Measurements from ENCODE around the gene DNM3.

The DNM3 gene

GRCh38 chr1:172443666-172444453 is 602.6 kb downstream of the DNM3 start, which contains the start of gene PIGC:
PIGC (minus strand) TSS chr1:172444069; CDS start chr1:172442622, 1,447 bp downstream.
- DNase-seq (ENCODE audit: low spot score in 2 of 2) (peak; percentile 80 to 88), ATAC-seq (replicated peaks; ENCODE audit: extremely low read depth, poor library complexity, severe bottlenecking) (peak; percentile 99)
- Mint-ChIP-seq H3K4me1 (peaks cover 48% of the 10 kb centered on the region), H3K27ac (ENCODE audit: low read depth) (peak within 1 kb of the TSS; percentile 93), H3K9me3 (no peaks in the 10 kb centered on the region), H3K27me3 (no peaks in the 10 kb centered on the region), H3K36me3 (ENCODE audit: insufficient read depth) (peaks cover 10% of the 10 kb centered on the region), H3K4me3 (peak within 1 kb of the TSS; percentile 90)

DNA sequence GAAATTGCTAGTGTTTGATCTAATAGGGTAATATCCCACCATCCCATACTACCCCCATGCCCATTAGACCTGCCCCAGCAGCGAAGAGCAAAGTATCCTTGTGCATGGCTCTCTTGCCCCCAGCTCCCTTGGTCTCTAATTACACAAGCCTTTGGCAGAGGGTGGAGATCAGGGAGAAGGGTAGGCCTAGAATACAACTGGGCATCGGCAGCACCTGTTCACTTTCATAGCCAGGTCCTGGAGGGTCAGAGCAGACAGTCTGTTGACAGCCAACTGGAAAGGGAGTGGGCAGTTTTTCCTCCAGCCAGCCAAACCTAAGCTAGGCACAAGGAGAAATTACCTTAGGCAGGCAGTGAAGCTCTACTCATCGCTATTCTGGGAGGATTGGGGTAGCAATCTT is 605.2 kb downstream of the DNM3 start:
- no peak for ATAC-seq (replicated peaks; ENCODE audit: extremely low read depth, poor library complexity, severe bottlenecking)
- Mint-ChIP-seq H3K27ac (ENCODE audit: low read depth) (no peak overlapping the region), H3K36me3 (ENCODE audit: insufficient read depth) (peaks cover 5% of the 10 kb centered on the region), H3K4me1 (peaks cover 28% of the 10 kb centered on the region), H3K9me3 (no peaks in the 10 kb centered on the region), H3K4me3 (no peak overlapping the region), H3K27me3 (no peaks in the 10 kb centered on the region)
- DNase-seq (ENCODE audit: low spot score in 2 of 2) = no peak

GRCh38 chr1:172447641-172448040 is 606.3 kb downstream of the DNM3 start:
- no peak overlapping the region for H3K27ac Mint-ChIP-seq (ENCODE audit: low read depth)
- peaks cover 3% of the 10 kb centered on the region for H3K36me3 Mint-ChIP-seq (ENCODE audit: insufficient read depth)
- no peaks in the 10 kb centered on the region for H3K27me3 Mint-ChIP-seq
- H3K9me3 Mint-ChIP-seq = no peaks in the 10 kb centered on the region
- no peak overlapping the region for H3K4me3 Mint-ChIP-seq
- peaks cover 17% of the 10 kb centered on the region for H3K4me1 Mint-ChIP-seq
- ATAC-seq (replicated peaks; ENCODE audit: extremely low read depth, poor library complexity, severe bottlenecking) = no peak
- DNase-seq (ENCODE audit: low spot score in 2 of 2) = no peak

- Mint-ChIP-seq H3K4me1 (peaks cover 4% of the 10 kb centered on the region), H3K36me3 (ENCODE audit: insufficient read depth) (no peaks in the 10 kb centered on the region), H3K27ac (ENCODE audit: low read depth) (no peak overlapping the region), H3K27me3 (no peaks in the 10 kb centered on the region), H3K9me3 (no peaks in the 10 kb centered on the region), H3K4me3 (no peak overlapping the region)
- DNase-seq (ENCODE audit: low spot score in 2 of 2) (no peak), ATAC-seq (replicated peaks; ENCODE audit: extremely low read depth, poor library complexity, severe bottlenecking) (no peak)
Observed at GRCh38 chr1:172448995-172449584, 607.8 kb downstream of the DNM3 start.

DNA sequence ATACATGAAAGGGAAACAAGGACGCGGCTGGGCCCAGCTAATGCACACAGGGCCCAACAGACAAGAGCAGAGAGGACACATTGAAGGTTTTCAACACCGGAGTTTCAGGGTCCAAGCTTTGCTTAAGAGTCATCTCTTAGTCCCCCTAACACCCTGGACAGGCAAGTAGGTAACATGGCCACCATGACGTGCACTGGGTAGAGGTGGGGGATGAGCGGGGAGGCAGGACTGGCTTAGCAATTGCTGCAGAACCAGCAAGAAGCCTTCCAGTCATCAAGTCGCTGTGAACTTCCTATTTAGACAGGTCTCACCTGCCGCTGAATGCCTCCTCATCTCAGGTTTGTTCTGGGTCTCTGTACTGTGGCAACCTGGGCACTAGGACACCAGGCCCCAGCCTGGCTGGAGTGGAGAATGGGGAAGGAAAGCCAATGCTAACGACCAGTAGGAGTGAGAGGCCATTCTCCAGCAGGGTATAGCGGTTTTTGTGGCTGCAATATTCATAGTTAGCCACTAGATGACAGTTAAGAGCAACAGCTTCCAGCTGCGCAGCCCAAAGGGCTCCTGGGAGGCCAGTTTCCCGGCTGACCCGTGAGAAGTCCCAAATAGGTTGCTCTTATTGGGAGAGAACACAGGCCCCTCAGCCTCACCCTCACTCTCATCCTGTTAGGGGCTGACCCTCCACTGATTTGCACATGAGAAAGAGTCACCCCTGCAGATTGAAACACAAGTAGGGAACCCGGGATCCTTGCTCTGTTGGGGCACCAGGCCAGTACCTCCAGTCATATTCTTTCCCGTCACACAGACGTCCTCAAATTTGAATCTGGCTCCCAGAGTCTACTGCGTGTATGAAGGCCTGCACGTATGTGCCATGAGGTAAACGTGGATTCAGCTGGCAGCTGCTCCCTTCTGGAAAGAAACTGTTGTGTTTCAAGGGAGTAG is 608.6 kb downstream of the DNM3 start:
- Mint-ChIP-seq H3K9me3 (no peaks in the 10 kb centered on the region), H3K4me3 (no peak overlapping the region), H3K4me1 (no peaks in the 10 kb centered on the region), H3K36me3 (ENCODE audit: insufficient read depth) (no peaks in the 10 kb centered on the region), H3K27me3 (no peaks in the 10 kb centered on the region), H3K27ac (ENCODE audit: low read depth) (no peak overlapping the region)
- peak; percentile 67 for ATAC-seq (replicated peaks; ENCODE audit: extremely low read depth, poor library complexity, severe bottlenecking)
- no peak for DNase-seq (ENCODE audit: low spot score in 2 of 2)

DNA sequence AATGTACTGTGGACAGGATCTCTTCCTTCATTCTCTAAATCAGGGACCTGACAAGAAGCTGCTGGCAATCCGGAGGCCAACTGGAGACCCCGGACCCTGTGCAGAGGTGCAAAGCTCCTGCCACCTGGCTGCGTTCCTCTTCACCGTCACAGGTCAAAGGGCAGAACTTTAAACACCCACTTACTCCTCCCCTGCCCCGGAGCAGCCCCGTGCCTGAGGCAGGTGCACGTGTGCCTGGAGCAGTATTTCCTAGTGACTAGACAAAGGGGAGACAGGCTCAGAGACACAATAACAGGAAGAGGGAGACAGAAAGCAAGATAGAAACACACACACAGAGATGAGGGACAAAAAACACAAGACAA is 609.2 kb downstream of the DNM3 start:
- Mint-ChIP-seq H3K4me1 (no peaks in the 10 kb centered on the region), H3K4me3 (no peak overlapping the region), H3K27me3 (no peaks in the 10 kb centered on the region), H3K27ac (ENCODE audit: low read depth) (no peak overlapping the region), H3K9me3 (no peaks in the 10 kb centered on the region), H3K36me3 (ENCODE audit: insufficient read depth) (no peaks in the 10 kb centered on the region)
- DNase-seq (ENCODE audit: low spot score in 2 of 2) = no peak
- ATAC-seq (replicated peaks; ENCODE audit: extremely low read depth, poor library complexity, severe bottlenecking) = no peak

DNA sequence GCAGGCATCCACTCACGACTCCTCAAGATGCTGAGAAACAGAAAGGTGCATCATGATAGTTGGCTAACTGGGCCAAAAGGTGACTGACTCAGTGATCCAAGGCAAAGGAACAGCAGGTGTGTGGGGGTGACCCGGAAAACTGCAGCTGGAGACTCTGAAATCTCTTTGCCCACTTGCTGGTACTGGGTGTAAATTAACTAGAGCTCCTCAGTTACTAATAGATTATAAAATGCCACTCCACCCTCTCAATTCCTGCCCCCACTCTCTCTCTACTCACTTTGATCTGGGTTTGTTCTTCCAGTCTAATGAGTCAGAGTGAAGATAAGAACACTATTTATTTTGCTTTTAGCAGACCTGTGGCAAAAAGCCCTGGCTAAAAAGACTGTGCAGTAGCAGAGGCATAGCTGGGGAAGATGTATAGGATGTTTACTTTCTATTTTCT is 609.7 kb downstream of the DNM3 start:
- no peaks in the 10 kb centered on the region for H3K36me3 Mint-ChIP-seq (ENCODE audit: insufficient read depth)
- ATAC-seq (replicated peaks; ENCODE audit: extremely low read depth, poor library complexity, severe bottlenecking) = no peak
- no peaks in the 10 kb centered on the region for H3K4me1 Mint-ChIP-seq
- H3K27me3 Mint-ChIP-seq = no peaks in the 10 kb centered on the region
- no peak for DNase-seq (ENCODE audit: low spot score in 2 of 2)
- no peak overlapping the region for H3K27ac Mint-ChIP-seq (ENCODE audit: low read depth)
- no peaks in the 10 kb centered on the region for H3K9me3 Mint-ChIP-seq
- H3K4me3 Mint-ChIP-seq = no peak overlapping the region

DNA sequence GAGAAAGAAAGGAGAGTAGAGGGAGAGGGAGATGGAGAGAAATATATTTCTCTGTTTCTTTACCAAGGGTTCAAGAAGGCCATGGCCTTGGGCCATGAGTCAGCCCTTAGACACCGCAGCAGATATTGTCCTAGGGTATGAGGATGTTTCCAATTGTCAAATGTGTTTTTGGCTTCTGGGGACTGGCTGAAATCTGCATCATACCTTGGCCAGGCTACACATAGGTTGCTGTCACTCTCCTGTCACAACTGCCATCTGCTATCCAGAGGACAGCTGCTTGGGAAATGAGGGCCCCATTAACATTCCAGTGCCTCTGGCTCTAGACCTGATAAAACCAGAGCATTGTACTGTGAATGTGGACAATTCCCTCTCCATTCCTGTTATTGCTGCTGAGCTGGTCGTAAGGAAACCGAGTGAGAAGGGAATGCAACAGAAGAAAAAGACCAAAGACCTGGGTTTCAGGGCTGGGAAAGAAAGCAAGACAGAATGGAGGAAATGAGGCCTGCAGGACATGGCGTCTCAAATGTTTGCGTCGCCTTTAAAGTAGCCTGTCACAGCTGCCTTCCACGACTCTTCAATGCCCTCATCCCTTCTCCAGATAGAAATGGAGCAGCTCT is 611.3 kb downstream of the DNM3 start:
- no peaks in the 10 kb centered on the region for H3K36me3 Mint-ChIP-seq (ENCODE audit: insufficient read depth)
- no peaks in the 10 kb centered on the region for H3K4me1 Mint-ChIP-seq
- DNase-seq (ENCODE audit: low spot score in 2 of 2) (no peak), ATAC-seq (replicated peaks; ENCODE audit: extremely low read depth, poor library complexity, severe bottlenecking) (no peak)
- H3K4me3 Mint-ChIP-seq = no peak overlapping the region
- H3K27me3 Mint-ChIP-seq = no peaks in the 10 kb centered on the region
- H3K27ac Mint-ChIP-seq (ENCODE audit: low read depth) = no peak overlapping the region
- H3K9me3 Mint-ChIP-seq = no peaks in the 10 kb centered on the region

GRCh38 chr1:172453153-172453545 is 611.9 kb downstream of the DNM3 start:
- ATAC-seq (replicated peaks; ENCODE audit: extremely low read depth, poor library complexity, severe bottlenecking) (no peak), DNase-seq (ENCODE audit: low spot score in 2 of 2) (no peak)
- no peaks in the 10 kb centered on the region for H3K36me3 Mint-ChIP-seq (ENCODE audit: insufficient read depth)
- H3K4me1 Mint-ChIP-seq = no peaks in the 10 kb centered on the region
- H3K27me3 Mint-ChIP-seq = no peaks in the 10 kb centered on the region
- H3K4me3 Mint-ChIP-seq = no peak overlapping the region
- H3K9me3 Mint-ChIP-seq = no peaks in the 10 kb centered on the region
- H3K27ac Mint-ChIP-seq (ENCODE audit: low read depth) = no peak overlapping the region

- no peak overlapping the region for H3K27ac Mint-ChIP-seq (ENCODE audit: low read depth)
- H3K4me3 Mint-ChIP-seq = no peak overlapping the region
Observed at GRCh38 chr1:172453607-172454006, 612.3 kb downstream of the DNM3 start.

GRCh38 chr1:172455451-172455850 is 614.2 kb downstream of the DNM3 start:
- H3K36me3 Mint-ChIP-seq (ENCODE audit: insufficient read depth) = no peaks in the 10 kb centered on the region
- no peaks in the 10 kb centered on the region for H3K4me1 Mint-ChIP-seq
- H3K27ac Mint-ChIP-seq (ENCODE audit: low read depth) = no peak overlapping the region
- DNase-seq (ENCODE audit: low spot score in 2 of 2) (no peak), ATAC-seq (replicated peaks; ENCODE audit: extremely low read depth, poor library complexity, severe bottlenecking) (no peak)
- no peak overlapping the region for H3K4me3 Mint-ChIP-seq
- H3K9me3 Mint-ChIP-seq = no peaks in the 10 kb centered on the region
- no peaks in the 10 kb centered on the region for H3K27me3 Mint-ChIP-seq

More at GRCh38 chr1:172453607-172454006, 612.3 kb downstream of the DNM3 start:
- Mint-ChIP-seq H3K36me3 (ENCODE audit: insufficient read depth) (no peaks in the 10 kb centered on the region), H3K27me3 (no peaks in the 10 kb centered on the region), H3K4me1 (no peaks in the 10 kb centered on the region), H3K9me3 (no peaks in the 10 kb centered on the region)
- no peak for ATAC-seq (replicated peaks; ENCODE audit: extremely low read depth, poor library complexity, severe bottlenecking)
- no peak for DNase-seq (ENCODE audit: low spot score in 2 of 2)

DNA sequence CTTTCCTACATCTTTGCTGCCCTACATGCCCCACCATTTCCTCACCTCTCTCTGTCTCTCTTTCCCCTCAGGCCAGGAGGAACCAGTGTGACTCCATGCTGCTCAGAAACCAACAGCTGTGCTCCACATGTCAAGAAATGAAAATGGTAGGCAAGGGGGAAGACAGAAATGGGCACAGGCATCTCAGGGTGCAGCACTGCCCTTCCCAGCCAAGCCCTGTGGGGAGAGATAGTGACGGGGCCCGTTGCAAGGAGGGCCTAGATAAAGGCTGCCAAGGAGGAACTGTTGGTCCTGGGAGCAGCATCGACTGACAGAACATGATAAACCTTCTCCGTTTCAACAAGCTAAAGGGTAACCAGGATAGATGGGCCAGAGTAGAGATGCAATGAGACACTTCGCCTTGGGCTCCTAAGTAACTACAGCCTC is 615.1 kb downstream of the DNM3 start:
- Mint-ChIP-seq H3K27me3 (no peaks in the 10 kb centered on the region), H3K4me1 (no peaks in the 10 kb centered on the region), H3K36me3 (ENCODE audit: insufficient read depth) (no peaks in the 10 kb centered on the region), H3K27ac (ENCODE audit: low read depth) (no peak overlapping the region), H3K9me3 (no peaks in the 10 kb centered on the region), H3K4me3 (no peak overlapping the region)
- DNase-seq (ENCODE audit: low spot score in 2 of 2) (no peak), ATAC-seq (replicated peaks; ENCODE audit: extremely low read depth, poor library complexity, severe bottlenecking) (no peak)

Data from central memory CD8-positive, alpha-beta T cell (primary cell).